GM18498 (cell line): Measurements from ENCODE around the gene ZNF462.

ENCODE experiments used
- ATAC-seq: cut with Tn5 transposase; IDR thresholded peaks from one replicate; pipeline ENCODE4 v1.9.1; 2021; ENCODE audit warnings: mild to moderate bottlenecking, moderate library complexity; ENCODE audit not compliant: unreplicated experiment

Gene ZNF462

DNA sequence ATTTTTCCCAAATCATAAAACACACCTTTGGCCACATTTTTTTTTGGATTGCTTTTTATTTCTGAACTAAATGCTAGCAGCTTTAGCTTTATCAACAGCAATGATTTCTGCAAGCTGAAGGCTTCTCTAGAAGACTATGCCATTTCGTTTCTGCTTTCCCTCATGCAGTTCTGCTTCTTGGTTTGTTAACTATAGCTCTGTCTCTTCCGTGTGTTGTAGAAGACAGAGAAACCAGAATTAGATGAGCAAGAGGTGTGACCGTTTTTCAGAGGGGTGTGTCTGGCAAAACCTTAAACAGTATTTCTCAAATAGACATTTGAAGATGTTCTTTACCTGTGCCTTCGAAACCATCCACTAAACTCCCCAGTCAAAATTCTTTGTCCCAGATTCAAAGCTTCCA is 131.5 kb downstream of the ZNF462 start:
- ATAC-seq, result no peak

DNA sequence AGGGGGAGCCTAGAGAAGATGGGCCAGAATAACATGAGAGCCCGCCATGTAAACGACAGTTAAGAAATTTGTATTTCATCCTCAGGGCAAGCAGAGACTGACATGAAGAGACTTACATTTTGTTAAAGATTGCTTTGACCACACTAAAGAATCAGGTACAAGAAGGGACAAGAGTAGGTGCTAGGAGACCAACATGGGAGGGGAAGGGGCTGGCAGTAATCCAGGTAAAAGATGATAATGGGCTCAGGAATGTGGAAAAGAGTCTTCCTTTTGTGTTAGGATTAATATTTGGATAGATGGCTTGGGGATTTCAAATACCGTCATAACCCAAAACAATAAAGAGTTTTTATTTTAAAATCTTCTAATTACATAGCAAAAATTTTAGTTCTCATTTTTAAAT is 137.3 kb downstream of the ZNF462 start:
- ATAC-seq, result no peak

DNA sequence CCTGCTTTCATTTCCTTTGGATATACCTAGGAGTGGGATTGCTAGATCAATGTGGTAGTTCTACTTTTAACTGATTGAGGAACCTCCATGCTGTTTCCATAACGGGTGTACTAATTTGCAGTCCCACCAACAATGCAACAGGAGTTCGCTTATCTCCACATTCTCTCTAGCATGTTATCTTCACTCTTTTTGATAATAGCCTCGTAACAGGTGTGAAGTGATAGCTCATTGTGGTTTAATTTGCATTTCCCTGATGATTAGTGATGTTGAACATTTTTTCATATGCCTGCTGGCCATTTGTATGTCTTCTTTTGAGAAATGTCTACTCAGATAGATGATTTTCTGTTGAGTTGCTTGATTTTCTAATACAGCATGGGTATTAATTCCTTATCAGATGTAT is 142.2 kb downstream of the ZNF462 start:
- no peak for ATAC-seq

DNA sequence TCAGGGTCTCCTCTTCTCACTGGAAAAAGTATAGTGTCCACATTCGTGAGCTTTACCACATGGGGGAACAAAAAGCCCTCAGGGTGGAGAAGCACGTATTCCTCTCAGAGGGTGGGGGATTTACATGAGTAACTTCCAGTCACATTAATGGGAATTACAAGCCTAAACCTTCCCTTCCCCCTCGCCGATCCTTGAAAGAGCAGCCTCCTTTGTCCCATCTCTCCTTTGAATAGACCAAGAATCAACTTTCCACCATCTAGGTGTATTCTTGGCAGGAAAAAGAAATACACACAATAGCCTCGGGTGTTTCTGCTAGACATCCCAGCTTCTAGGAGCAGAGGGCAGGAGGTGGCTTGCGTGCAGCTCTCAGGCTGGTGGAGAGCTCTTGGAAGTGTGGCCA is 144.4 kb downstream of the ZNF462 start:
- no peak for ATAC-seq

DNA sequence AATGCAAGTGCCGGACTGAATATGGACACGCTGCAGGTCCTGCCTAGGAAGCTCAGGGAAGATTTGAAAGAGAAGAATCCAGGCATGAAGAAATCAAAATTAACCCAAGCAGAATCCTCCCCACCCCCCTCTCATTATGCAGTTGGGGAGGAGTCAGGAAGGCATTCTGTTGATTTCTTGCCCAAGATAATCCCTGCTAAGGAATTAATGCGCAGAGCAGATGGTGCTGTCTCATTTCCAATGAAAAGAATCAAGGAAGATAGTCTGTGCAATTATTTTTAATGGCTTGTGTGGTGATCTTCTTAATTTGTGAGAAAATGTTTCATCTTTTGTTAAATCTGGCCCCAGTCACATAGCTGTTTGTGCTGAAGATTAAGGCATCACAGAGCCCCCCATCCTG is 145.0 kb downstream of the ZNF462 start:
- no peak for ATAC-seq

DNA sequence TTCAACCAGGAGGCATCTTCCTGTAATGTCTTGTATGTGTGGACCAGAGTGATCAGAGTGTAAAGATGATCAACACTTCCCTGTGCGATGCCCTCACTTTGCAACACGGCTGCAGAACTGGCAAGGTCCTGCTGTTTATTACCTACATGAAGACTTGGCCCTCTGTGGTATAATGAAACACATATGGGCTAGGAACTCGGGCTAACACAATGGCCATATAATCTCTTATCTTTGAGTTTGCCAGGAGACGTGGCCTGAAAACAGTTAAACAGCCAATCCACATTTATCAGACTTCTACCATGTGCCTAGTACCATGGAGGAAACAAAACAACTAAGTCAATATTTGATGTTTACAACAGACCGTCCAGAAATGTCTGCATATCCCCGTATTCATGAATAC is 145.5 kb downstream of the ZNF462 start:
- no peak for ATAC-seq

DNA sequence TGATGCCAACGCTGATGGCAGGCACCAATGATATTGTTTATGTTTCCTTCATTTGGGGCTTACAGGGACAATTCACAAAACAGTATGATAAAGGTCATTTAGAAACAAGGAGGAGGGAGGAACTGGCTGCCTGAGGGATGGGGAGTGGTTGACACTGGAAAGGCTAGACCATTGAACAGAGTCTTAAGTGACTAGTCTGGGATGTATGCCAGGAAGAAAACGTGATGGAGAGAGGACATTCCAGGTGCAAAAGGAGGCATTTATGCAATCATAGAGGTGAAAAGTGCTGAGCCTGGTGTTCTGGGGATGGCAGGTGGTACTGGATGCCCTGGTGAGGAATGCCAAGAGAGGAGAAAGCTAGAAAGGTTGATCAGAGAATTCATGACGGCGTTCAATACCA is 153.4 kb downstream of the ZNF462 start:
- no peak for ATAC-seq

DNA sequence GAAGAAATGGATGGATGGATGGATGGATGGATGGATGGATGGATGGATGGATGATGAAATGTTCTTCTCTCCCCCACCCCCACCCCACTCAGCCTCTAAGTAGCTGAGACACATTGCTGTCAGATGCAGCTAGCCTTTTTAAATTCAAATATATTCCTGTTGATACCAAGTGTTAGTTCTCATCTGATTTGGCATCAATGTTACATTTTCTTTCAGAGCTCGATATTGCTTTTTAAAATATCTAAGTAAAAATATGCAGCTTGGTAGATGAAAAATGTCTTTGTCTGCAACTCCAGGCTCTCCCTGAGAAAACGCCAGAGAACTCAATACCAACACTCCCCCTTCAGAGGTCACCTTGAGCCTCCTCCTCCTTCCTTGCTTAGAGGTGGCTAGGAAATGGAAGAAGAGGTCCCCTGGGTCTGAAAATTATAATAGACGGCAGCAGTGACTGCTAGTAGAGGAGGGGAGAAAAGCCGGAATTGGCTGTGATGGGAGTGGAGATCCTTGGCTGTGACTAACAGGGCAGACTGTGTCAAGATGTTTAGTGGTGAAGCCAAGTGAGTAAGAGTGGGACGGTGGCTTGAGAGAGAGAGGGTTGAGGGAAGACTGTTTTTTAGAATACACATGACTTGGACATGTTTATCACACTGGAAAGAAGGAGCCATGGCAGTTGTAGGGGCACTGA is 156.0 kb downstream of the ZNF462 start:
- ATAC-seq, result no peak

DNA sequence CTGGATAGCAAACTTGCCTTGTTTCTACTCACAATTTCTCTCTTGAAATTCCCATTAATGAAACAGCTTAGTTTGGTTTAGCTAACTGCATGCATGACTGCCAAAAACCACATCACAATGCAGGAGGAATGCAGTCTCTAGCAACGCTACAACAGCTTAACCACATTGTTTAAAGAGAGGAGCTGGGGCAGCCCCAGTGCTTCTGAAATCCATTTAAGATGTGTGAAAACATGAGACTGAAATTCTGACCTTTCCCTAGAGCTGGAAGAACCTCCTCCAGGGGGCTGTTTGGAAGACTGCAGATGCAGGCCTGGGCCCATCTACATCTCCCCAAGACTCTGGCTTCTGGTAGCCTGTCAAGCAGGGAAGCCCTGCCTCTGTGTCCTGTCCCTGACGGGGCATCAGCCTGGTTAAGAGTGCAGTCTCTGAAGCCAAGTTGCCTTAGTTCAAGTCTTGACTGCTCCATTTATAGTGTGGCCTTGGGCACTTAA is 157.1 kb downstream of the ZNF462 start:
- ATAC-seq, result peak; percentile 46

DNA sequence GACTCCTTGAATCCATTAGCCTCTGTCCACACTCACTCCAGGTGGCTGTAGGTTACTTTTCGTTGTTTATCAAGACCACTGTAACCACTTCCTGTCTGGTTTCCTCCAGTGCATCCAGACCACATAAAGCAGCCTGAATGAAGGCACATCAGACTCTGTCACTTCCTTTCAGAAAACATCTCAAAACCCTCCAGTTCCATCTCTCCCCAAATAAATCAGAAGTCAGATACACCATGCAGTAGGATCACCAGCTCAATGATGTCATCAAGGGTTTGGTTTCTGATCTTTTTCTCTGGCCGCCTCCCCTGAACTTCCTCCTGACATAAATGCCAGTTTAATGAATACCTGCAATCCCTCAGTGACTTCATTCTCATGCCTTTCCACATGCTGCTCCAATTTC is 161.2 kb downstream of the ZNF462 start:
- peak; percentile 70 for ATAC-seq

DNA sequence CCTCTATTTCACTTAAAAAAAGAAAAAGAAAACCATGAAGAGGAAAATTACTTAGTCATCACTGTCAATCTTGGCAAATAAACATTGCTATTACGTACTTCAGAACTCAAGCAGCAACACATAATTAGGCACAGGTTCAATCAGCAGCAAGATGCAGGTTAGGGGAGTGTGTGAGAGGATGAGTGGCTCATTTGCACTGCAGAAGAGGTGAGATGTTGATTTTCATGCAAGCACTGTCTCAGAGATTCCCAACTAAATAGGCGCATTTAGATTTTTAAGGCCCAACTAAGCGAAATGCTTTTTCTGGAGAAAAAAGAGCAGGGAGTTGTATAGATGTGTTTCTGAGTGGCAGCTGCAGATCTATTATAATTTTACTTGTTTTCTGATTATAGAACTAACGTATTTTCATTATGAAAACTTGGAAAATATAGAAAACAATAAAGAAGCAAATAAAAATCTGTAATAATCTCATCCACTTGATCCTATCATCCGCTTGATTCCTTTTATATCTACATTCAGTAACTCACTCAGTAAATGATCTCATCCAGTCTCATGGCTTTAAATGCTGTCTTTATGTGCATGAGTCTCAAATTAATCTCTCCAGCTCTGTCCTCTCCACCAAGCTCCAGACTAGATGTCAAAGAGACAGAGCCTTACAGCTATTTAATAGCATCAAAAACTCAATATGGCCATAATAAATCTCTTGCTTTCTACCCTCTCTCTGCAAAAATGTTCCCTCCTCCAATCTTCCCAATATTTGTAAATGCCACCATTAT is 162.5 kb downstream of the ZNF462 start:
- ATAC-seq, result no peak

DNA sequence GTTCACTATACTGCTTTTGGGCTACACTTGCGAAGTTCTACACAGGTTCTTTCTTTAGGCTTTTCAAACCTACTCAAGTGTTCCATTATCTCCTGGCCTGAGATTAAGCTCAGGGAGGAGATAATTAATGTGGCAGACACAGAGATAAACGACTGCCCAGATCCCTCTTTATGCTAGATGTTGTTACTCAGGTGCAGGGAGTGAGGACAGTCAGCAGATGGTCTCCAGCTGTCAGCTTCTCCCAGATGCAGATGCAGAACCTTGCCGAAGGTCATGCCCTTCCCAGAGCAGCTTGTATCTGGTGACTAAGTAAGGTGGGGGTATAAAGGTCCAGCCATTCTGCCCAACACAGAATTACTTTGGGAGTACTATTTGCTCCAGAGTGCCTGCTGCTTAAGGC is 166.2 kb downstream of the ZNF462 start:
- ATAC-seq, result no peak

DNA sequence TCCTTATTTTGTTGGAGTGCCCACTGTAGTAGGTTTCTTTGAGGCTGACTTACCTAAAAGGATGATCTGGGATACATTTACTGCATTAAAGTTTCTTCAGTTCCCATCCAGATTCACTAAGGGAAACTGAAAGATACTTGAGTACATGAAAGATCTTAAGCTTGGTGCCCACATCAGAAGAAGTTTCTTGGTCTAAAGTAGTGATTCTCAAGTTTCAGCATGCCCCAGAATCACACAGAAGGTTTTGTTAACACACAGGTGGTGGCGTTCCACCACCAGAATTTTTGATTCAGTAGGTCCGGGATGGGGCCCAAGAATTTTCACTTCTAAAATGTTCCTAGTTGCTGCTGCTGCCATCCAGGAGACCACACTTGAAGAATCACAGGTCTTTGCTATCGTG is 171.0 kb downstream of the ZNF462 start:
- peak; percentile 62 for ATAC-seq

DNA sequence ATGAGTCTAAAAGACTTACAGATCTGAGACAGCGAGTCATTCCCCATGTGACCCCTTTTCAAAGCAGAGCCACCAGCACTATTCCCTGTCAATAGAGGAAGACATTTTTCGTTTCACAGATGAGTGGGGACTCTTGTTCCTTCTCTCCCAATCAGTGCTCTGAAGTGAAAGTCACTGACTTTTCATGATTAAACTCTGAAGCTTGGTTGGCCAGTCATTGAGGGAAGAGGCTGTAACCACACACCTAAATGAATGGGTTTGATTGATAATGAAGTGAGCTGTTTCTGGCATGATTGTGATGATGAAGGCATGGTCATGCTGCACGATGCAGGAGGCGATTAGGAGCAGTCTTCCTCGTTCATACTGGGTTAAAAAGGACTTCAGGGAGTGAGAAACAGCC is 171.9 kb downstream of the ZNF462 start:
- ATAC-seq, result peak; percentile 35

DNA sequence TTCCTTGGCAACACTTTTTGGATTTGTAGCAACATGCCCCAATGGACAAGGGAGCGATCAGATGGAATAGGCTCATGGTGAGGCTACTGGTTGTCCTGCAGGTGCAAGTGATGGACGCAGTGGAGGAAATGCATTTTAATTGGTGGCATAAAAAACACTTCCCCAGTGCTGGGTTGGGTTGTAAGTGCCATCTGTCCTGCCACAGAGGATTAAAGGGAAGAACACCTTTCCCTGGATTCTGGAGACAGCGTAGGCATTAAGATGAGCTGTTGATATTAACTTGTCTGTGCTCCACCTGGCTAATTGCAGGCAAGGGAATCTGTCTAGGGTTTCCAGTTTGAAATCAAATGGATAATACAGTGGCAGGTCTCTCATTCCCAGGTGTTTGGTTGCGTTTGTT is 173.4 kb downstream of the ZNF462 start:
- ATAC-seq, result no peak

DNA sequence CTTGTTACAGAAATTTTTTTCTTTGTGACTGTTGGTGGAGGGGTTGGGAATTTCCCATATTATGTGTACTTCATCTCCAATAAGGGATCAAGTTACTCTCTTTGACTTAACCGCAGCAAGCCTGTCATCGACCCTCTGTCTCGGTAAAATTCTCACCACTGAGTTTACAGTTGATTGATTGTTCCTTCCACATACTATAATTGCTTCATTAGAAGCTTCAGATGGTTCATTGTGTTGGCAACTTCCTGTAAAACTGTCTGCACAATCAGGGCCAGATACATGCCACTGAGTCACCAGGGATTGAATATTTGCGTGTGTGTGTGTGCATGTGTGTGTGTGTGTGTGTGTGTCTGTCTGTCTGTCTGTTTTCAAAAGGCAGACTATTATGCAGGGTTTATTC is 176.6 kb downstream of the ZNF462 start:
- no peak for ATAC-seq

DNA sequence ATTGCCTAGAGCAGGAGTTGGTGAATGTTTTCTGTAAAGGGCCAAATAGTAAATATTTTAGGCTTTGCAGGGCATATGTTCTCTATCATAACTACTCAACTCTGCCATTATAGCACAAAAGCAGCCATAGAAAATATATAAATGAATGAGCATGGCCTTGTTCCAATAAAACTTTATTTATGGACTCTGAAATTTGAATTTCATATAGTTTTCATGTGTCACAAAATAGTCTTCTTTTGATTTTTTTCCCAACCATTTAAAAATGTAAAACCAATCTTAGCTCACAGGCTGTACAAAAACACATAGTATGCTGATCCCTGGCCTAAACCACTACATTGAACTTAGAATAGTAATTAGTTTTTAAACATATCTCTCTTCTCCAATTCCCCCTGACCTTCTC is 179.6 kb downstream of the ZNF462 start:
- no peak for ATAC-seq

DNA sequence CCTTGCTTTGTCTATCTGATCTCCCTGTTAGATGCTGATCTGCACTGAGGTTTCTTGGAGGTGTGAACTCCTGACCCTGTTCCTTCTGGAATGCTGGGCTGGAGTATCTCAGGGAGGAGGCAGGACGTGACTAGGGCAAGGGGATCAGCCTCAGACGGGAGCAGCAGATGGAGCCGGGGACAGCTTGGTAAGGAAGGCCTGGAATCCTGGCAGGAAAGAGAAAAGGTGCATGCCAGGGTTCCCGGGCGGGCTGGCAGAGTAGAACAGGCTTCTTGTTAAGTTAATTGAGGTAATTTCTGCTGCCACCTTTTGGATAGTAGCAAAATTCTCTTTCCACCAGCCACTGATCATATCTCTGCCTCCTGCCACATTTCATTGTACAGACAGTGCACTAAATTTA is 180.9 kb downstream of the ZNF462 start:
- ATAC-seq, result no peak

DNA sequence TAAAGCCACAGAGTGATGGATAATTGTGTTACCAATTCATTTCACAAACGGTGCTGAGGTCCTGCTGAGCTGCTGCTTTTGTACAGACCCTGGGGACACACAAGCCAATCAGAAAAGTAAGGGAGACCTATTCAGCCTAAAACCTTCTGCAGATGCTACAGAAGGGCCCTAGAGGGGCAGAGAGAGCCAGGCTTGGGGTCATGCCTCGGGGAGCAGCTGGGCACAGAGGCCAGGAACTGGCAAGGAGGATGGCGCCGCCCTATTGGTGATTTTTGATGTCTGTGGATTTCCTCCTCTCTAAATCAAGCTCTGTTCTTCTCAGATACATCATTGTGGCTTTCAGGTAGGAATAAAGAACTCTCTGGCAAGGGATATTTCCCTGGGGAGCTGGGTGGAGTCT is 181.9 kb downstream of the ZNF462 start:
- no peak for ATAC-seq

DNA sequence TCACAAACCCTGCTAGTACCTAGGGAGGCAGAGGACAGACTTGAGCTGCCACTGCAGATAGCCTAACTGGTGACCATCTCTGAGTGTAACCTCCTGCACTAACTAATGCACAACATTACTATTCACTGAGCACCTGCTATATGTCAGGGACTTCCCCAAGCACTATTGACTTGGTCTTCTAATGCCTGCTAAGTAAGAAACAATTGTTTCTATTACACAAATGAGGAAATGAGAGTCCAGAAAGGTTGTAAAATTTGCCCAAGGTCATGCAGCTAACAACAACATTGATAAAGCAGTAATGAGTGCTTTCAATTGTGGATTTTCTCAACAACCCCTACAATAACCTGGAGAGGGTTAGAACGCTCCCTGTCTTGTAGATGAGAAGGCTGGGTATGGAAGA is 183.7 kb downstream of the ZNF462 start:
- peak; percentile 94 for ATAC-seq

DNA sequence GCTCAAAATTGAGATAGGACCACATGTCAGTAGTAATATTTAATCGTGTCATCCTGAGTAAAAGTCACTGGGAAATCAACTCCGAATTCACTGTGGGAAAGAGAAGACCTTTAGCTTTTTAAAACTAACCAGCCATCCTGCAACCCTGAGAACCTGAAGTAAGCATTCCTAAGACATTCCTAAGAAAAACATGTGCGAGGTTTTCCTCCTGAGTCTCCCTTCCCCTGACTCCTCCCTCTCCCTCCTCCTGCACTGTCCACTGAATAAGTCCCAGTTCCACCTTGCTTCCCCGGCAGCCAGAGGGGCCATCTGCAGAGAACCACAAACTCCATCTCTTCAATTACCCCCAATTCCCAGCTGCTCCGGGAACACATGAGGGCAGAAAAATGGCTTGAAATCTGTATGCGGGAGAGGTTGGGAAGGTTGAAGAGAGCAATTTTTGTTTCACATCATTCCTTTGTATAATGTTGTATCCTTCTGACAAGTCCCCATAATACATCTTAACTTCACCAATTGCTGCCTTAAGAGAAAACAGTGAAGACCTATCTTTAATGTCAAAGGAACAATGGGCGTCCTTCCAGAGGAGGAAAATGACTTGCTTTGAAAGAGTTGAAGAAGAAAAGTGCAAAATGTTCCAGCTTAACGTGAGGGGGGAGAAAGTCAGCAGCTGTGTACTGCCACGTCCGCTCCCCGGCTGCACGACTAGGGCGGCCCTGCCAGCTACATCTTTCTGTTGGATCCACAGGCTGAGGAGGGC is 186.3 kb downstream of the ZNF462 start:
- ATAC-seq, result no peak

DNA sequence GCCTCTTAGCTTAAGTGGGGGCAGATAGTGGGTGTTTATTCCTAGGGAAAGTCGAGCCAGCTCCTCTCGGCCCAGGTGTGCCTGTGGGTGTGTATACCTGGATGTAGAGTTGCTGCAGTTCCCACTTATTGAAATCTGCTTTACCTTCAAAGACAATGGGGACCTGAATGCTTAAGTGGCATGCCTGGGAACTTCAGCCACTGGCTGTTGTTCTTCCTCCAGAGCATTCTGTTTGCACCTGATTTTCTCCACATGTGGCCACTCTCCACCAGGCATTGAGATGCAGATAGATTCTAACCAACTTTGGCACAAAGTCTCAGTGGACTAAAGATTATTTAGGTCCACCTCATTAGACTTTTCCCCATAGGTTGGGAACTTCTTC is 186.8 kb downstream of the ZNF462 start:
- no peak for ATAC-seq
